IMR-90 (cell line): ENCODE measurements around the gene CUX1. TPM values are rescaled to one million over a fixed set of nuclear protein-coding genes. Genes with fewer than 3 reads are reported as not detected.

ENCODE experiments used
- ATAC-seq: fragments of 200-7000 bp; cut with Tn5 transposase; 2 replicates; pipeline ENCODE4 v1.9.1; 2020; ENCODE audit warnings: low read depth, mild to moderate bottlenecking, moderate library complexity
- BruUV-seq: library from RNA; stranded (reverse); fragments of 400-500 nt; replicated peaks from 2 replicates; lab custom pipeline; 2021; lab: Mats Ljungman, UMichigan
- CTCF ChIA-PET: fragments of 300-600 bp; formaldehyde crosslinking; extraction: SDS; loops from one replicate; lab custom pipeline; 2021; ENCODE audit warnings: antibody characterized with exemption; lab: Yijun Ruan, JAX
- POLR2A ChIA-PET: fragments of 300-600 bp; sonication (Branson Sonifier 250); formaldehyde crosslinking; loops from one replicate; lab custom pipeline; 2022; ENCODE audit warnings: antibody characterized with exemption; ENCODE audit not compliant: unreplicated experiment; lab: Charles Lee
- DNase-seq: peaks from one replicate; pipeline ENCODE4 v3.0.0; 2013
- H2AFZ ChIP-seq: replicated peaks from 2 replicates; pipeline ENCODE3; 2013; ENCODE audit warnings: low read length, mild to moderate bottlenecking; ENCODE audit not compliant: poor library complexity
- H2AK5ac ChIP-seq: 2 replicates; pipeline ENCODE4 v1.6.1; 2013; ENCODE audit warnings: low read depth, low read length, inconsistent platforms
- H2AK9ac ChIP-seq: replicated peaks from 2 replicates; pipeline ENCODE3; 2013; ENCODE audit warnings: mild to moderate bottlenecking, low read depth, low read length, moderate library complexity; ENCODE audit not compliant: poor library complexity
- H2BK120ac ChIP-seq: 2 replicates; pipeline ENCODE4 v1.6.1; 2013; ENCODE audit warnings: low read depth, low read length, inconsistent platforms
- H2BK15ac ChIP-seq: 3 replicates; pipeline ENCODE4 v1.6.1; 2013; ENCODE audit warnings: low read depth, low read length, inconsistent platforms
- H2BK20ac ChIP-seq: 2 replicates; pipeline ENCODE4 v1.6.1; 2013; ENCODE audit warnings: low read depth, mild to moderate bottlenecking, inconsistent platforms, low read length, moderate library complexity
- H2BK5ac ChIP-seq: 2 replicates; pipeline ENCODE4 v1.6.1; 2013; ENCODE audit warnings: mild to moderate bottlenecking, low read depth, low read length, inconsistent platforms; ENCODE audit not compliant: poor library complexity, severe bottlenecking
- H3K14ac ChIP-seq: replicated peaks from 2 replicates; pipeline ENCODE4 v1.6.1; 2013; ENCODE audit warnings: low read depth, low read length, inconsistent platforms
- H3K18ac ChIP-seq: 2 replicates; pipeline ENCODE4 v1.6.1; 2013; ENCODE audit warnings: low read depth, low read length, control low read depth
- H3K23ac ChIP-seq: 2 replicates; pipeline ENCODE4 v1.6.1; 2013; ENCODE audit warnings: low read depth, low read length, inconsistent platforms
- H3K27ac ChIP-seq: 2 replicates; pipeline ENCODE4 v1.5.1; 2013; ENCODE audit warnings: mild to moderate bottlenecking, control low read depth, low read length; ENCODE audit not compliant: insufficient read depth
- H3K27me3 ChIP-seq: 2 replicates; pipeline ENCODE4 v1.6.1; 2013; ENCODE audit warnings: low read length; ENCODE audit not compliant: control insufficient read depth, insufficient read depth
- H3K36me3 ChIP-seq: 2 replicates; pipeline ENCODE4 v1.6.1; 2013; ENCODE audit warnings: low read length, mixed read lengths; ENCODE audit not compliant: control insufficient read depth, insufficient read depth
- H3K4ac ChIP-seq: 2 replicates; pipeline ENCODE4 v1.6.1; 2013; ENCODE audit warnings: low read depth, low read length, inconsistent platforms
- H3K4me1 ChIP-seq: 2 replicates; pipeline ENCODE4 v1.6.1; 2013; ENCODE audit warnings: low read length, mixed read lengths; ENCODE audit not compliant: control insufficient read depth, insufficient read depth
- H3K4me2 ChIP-seq: 2 replicates; pipeline ENCODE4 v1.6.1; 2013; ENCODE audit warnings: low read depth, mild to moderate bottlenecking, control low read depth, low read length, moderate library complexity
- H3K4me3 ChIP-seq: 2 replicates; pipeline ENCODE4 v1.5.1; 2013; ENCODE audit warnings: low read depth, mild to moderate bottlenecking, control low read depth, low read length, moderate library complexity; ENCODE audit not compliant: insufficient read depth
- H3K56ac ChIP-seq: 2 replicates; pipeline ENCODE4 v1.6.1; 2013; ENCODE audit warnings: low read length, inconsistent platforms; ENCODE audit not compliant: insufficient read depth; ENCODE audit errors: extremely low read depth
- H3K79me1 ChIP-seq, 2 experiments: 2 replicates each; pipeline ENCODE4 v1.6.1; 2013; ENCODE audit warnings: low read length in 2 of 2, inconsistent platforms in 1 of 2, low read depth in 1 of 2
- H3K9ac ChIP-seq: 2 replicates; pipeline ENCODE4 v1.6.1; 2013; ENCODE audit warnings: low read depth, low read length, control low read depth
- H3K9me1 ChIP-seq: 2 replicates; pipeline ENCODE4 v1.6.1; 2013; ENCODE audit warnings: low read length, inconsistent platforms; ENCODE audit not compliant: insufficient read depth
- H3K9me3 ChIP-seq: 2 replicates; pipeline ENCODE4 v1.6.1; 2013; ENCODE audit warnings: low read length; ENCODE audit not compliant: control insufficient read depth, insufficient read depth
- H4K20me1 ChIP-seq: 2 replicates; pipeline ENCODE4 v1.6.1; 2013; ENCODE audit warnings: low read length, inconsistent platforms; ENCODE audit not compliant: insufficient read depth
- H4K5ac ChIP-seq: 2 replicates; pipeline ENCODE4 v1.6.1; 2013; ENCODE audit warnings: mild to moderate bottlenecking, low read depth, low read length, control low read depth
- H4K8ac ChIP-seq, 2 experiments: 2 replicates each; pipeline ENCODE4 v1.6.1; 2013; ENCODE audit warnings: low read depth in 2 of 2, low read length in 2 of 2, control low read depth in 1 of 2, inconsistent platforms in 1 of 2
- H4K91ac ChIP-seq: 2 replicates; pipeline ENCODE4 v1.6.1; 2013; ENCODE audit warnings: low read depth, low read length, inconsistent platforms; ENCODE audit not compliant: insufficient read depth
- BHLHE40 ChIP-seq: fragments of 150-350 bp; IDR thresholded peaks from 2 replicates; pipeline ENCODE4 v1.6.1; 2016; ENCODE audit warnings: mild to moderate bottlenecking, low read depth, low read length
- CEBPB ChIP-seq: IDR thresholded peaks from 2 replicates; pipeline ENCODE4 v1.6.1; 2012; ENCODE audit warnings: low read depth, low read length, improper control_type of control experiment
- CHD1 ChIP-seq: IDR thresholded peaks from 2 replicates; pipeline ENCODE4 v1.6.1; 2012; ENCODE audit warnings: low read depth, low read length, improper control_type of control experiment
- CTCF ChIP-seq: conservative IDR thresholded peaks from 2 replicates; pipeline ENCODE4 v1.5.1; 2012; ENCODE audit warnings: mild to moderate bottlenecking, low read depth, low read length, improper control_type of control experiment
- ELK1 ChIP-seq: fragments of 150-350 bp; IDR thresholded peaks from 2 replicates; pipeline ENCODE4 v1.6.1; 2016; ENCODE audit warnings: low read depth, mild to moderate bottlenecking, low read length, moderate library complexity, borderline replicate concordance
- FOS ChIP-seq: fragments of 150-350 bp; IDR thresholded peaks from 2 replicates; pipeline ENCODE4 v1.6.1; 2016; ENCODE audit warnings: low read depth, low read length
- MAFK ChIP-seq: IDR thresholded peaks from 2 replicates; pipeline ENCODE4 v1.6.1; 2012; ENCODE audit warnings: low read depth, low read length, improper control_type of control experiment
- MAZ ChIP-seq: IDR thresholded peaks from 2 replicates; pipeline ENCODE4 v1.6.1; 2012; ENCODE audit warnings: low read depth, mild to moderate bottlenecking, low read length, improper control_type of control experiment, moderate library complexity, borderline replicate concordance
- MXI1 ChIP-seq: IDR thresholded peaks from 2 replicates; pipeline ENCODE4 v1.6.1; 2012; ENCODE audit warnings: low read depth, mild to moderate bottlenecking, low read length, moderate library complexity, borderline replicate concordance
- NFE2L2 ChIP-seq: fragments of 150-350 bp; IDR thresholded peaks from 2 replicates; pipeline ENCODE4 v1.6.1; 2016; ENCODE audit warnings: low read depth, mild to moderate bottlenecking, low read length
- POLR2A ChIP-seq: IDR thresholded peaks from 2 replicates; pipeline ENCODE4 v1.6.1; 2012; ENCODE audit warnings: mild to moderate bottlenecking, low read depth, low read length
- RAD21 ChIP-seq: IDR thresholded peaks from 2 replicates; pipeline ENCODE4 v1.6.1; 2012; ENCODE audit warnings: low read length, improper control_type of control experiment
- RCOR1 ChIP-seq: IDR thresholded peaks from 2 replicates; pipeline ENCODE4 v1.6.1; 2012; ENCODE audit warnings: mild to moderate bottlenecking, low read length, improper control_type of control experiment; ENCODE audit not compliant: insufficient replicate concordance
- RFX5 ChIP-seq: IDR thresholded peaks from 2 replicates; pipeline ENCODE4 v1.8.0; 2012; ENCODE audit warnings: low read depth, mild to moderate bottlenecking, low read length, moderate library complexity
- SMC3 ChIP-seq: fragments of 150-350 bp; IDR thresholded peaks from 2 replicates; pipeline ENCODE4 v1.6.1; 2016; ENCODE audit warnings: low read depth, mild to moderate bottlenecking, antibody characterized with exemption, low read length, moderate library complexity
- USF2 ChIP-seq: fragments of 150-350 bp; IDR thresholded peaks from 2 replicates; pipeline ENCODE4 v1.6.1; 2017; ENCODE audit warnings: mild to moderate bottlenecking, antibody characterized with exemption, low read length, low read depth
- WGBS, 2 experiments: methylation state at CpG; one replicate each; pipeline versions ENCODE4 v1.1.5 to v1.1.7; 2013; ENCODE audit warnings: missing lambda C conversion rate in 2 of 2; ENCODE audit not compliant: insufficient read length in 1 of 2; ENCODE audit errors: extremely low coverage in 2 of 2; 5-methylcytosine and 5-hydroxymethylcytosine counted together
- dilution Hi-C: fragments of 300-500 bp; cut with HindIII; formaldehyde crosslinking; loops from one replicate; pipeline ENCODE4 v1.14.3; 2018; ENCODE audit warnings: low sequenced_read_pairs; ENCODE audit not compliant: unreplicated experiment
- in situ Hi-C: fragments of 300-500 bp; cut with MboI; formaldehyde crosslinking; loops from 3 replicates; pipeline ENCODE4 v1.14.3; 2019; ENCODE audit warnings: low sequenced_read_pairs, inconsistent platforms, mixed read lengths
- intact Hi-C: fragments of 100-400 bp; cut with micrococcal nuclease; formaldehyde crosslinking; loops from 2 replicates; pipeline ENCODE4 v1.10.0; 2022
- polyA plus RNA-seq, 3 experiments: library from polyadenylated mRNA; depleted of rRNA; stranded (reverse); fragments of >200 nt; gene quantifications; 2 replicates each; pipeline ENCODE4 v1.2.3, GENCODE V29; 2012; ENCODE audit warnings: low replicate concordance in 1 of 3
- total RNA-seq: library from RNA; depleted of rRNA; stranded (reverse); fragments of >200 nt; gene quantifications from 2 replicates; pipeline ENCODE4 v1.2.3, GENCODE V29; 2012

The CUX1 gene
- total and polyA plus RNA-seq, 2 of the 4 experiments (the other 2 are of a cell fraction) = 19.7 to 46.4 TPM

- TF ChIP-seq CHD1 = no peak
- TF ChIP-seq NFE2L2 = no peak
- no peak for TF ChIP-seq USF2
- no peak for TF ChIP-seq CTCF
- no peak for TF ChIP-seq BHLHE40
- no peak for TF ChIP-seq ELK1
- no peak for TF ChIP-seq RFX5
- TF ChIP-seq CEBPB = no peak
- no peak for TF ChIP-seq MXI1
- TF ChIP-seq POLR2A = no peak
- TF ChIP-seq FOS = no peak
- no peak for TF ChIP-seq RAD21
- no peak for TF ChIP-seq SMC3
- TF ChIP-seq RCOR1 = no peak
- no peak for TF ChIP-seq MAZ
- TF ChIP-seq MAFK = no peak
- no peak overlapping the region for H2BK5ac ChIP-seq
- no peaks in the 10 kb centered on the region for H3K4me1 ChIP-seq
- no peak overlapping the region for H2AK5ac ChIP-seq
- no peak overlapping the region for H2BK120ac ChIP-seq
- H2AFZ ChIP-seq = no peak overlapping the region
- H3K9me1 ChIP-seq = no peaks in the 10 kb centered on the region
- peaks cover 0 to 6% of the 10 kb centered on the region in 2 experiments; a peak in 1 of 4 replicates for H3K79me1 ChIP-seq
- no peak overlapping the region for H3K18ac ChIP-seq
- in situ Hi-C loops (no loop called here), intact Hi-C loops (no loop called here), dilution Hi-C loops (no loop called here)
- H3K4me3 ChIP-seq = no peak overlapping the region
- no peak overlapping the region for H3K14ac ChIP-seq
- no peak overlapping the region for H3K56ac ChIP-seq
- ChIA-PET CTCF (no interaction called here), POLR2A (no interaction called here)
- H3K9me3 ChIP-seq = no peaks in the 10 kb centered on the region
- H2AK9ac ChIP-seq = no peak overlapping the region
- H3K9ac ChIP-seq = no peak overlapping the region
- H3K27me3 ChIP-seq = no peaks in the 10 kb centered on the region
- no peak overlapping the region for H3K4ac ChIP-seq
- no peak overlapping the region for H4K8ac ChIP-seq
- no peak overlapping the region for H4K5ac ChIP-seq
- no peak overlapping the region for H3K4me2 ChIP-seq
- no peak overlapping the region for H3K27ac ChIP-seq
- no TSS peak for BruUV-seq
- H2BK20ac ChIP-seq = no peak overlapping the region
- H3K23ac ChIP-seq = no peak overlapping the region
- DNase-seq = no peak
- H4K91ac ChIP-seq = no peak overlapping the region
- 96% methylated on average over 4 of the region's 6 CpGs; no CpG with 5 or more reads in 1 of the 2 experiments for WGBS, 2 experiments
- ATAC-seq = no peak
- no peaks in the 10 kb centered on the region for H4K20me1 ChIP-seq
- H3K36me3 ChIP-seq = peaks cover 54% of the 10 kb centered on the region
- H2BK15ac ChIP-seq = no peak overlapping the region
Measured at GRCh38 chr7:102202556-102202955, 385.1 kb downstream of the CUX1 start.
